ENCODE data around the gene STYX. TPM values are rescaled to one million over a fixed set of nuclear protein-coding genes. Genes with fewer than 3 reads are reported as not detected.

Gene STYX
- total and polyA plus RNA-seq, 7 donors, result 6.3 to 24.7 (median 18.6) TPM

DNA sequence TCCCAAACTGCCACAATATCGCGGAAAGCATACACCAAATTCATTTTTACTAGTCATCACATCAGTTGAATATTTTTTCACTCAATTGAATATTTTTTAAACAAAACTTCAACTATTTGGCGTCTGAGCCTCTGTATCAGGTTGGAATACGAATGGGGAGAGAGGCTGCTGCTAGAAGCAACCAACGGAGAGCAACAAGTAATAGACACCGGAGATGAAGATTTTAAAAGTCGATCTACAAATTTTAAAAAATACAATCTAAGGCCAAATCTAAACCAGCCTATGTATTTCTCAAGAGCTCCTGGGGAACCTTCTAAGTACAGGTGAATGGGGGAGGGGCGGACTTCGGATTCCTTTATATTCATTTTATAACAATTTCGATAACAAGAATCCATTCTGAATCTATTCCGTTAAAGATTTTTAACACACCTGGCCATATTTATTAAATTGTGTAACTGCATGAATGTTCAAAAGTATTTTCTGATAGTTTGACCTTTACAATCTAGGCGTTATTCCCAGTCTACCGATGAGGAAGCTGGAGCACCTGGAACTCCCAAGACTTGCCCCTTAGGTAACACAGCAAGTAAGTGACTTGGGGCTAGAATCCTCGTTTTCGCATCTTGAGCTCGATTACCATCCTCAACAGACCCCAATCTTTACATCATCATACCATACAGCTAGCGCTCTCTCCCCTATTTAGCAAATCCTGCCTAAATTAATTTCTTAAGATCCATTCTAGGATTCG lies 60.2 kb downstream of the STYX start:
- peak overlapping the region in 3 of 4 donors; percentile 83 to 89 (median 89) for H3K27ac ChIP-seq
- intact Hi-C loops (cut with DNase I), result loop anchor here (2.0 to 5.0 kb wide), 2 partner anchors 58 to 363 kb away; partner anchors contain the start of genes DDHD1 and STYX

DNA sequence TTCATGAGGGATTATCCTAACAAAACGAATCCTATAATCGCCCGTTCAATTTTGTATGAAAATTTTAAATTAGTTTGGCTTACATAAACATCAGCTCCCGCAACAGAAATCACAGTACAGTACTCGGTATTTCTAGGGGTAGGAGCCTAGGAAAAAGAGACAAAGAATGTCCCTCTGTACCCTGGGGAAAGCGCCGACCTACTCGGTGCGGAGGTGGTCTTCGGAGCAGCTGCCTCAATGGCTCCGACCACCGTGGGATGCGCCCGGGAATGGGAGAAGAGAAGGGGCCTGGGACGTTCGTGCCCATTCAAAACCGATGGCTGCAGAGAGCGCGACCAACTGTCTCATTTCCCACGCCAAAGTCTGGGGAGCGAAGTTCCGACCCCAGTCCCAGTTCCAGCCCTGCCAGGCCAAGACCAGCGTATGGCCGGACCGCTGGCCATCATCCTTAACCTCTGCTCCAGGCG lies 60.8 kb downstream of the STYX start:
- no peaks in the 10 kb centered on the region for H3K36me3 ChIP-seq
- H3K4me3 ChIP-seq, result peak overlapping the region; percentile 66 to 84 (median 74)
- no peak for DNase-seq
- no peak for TF ChIP-seq EP300 (IDR thresholded peaks at IDR 0.05)
- TF ChIP-seq POLR2A (IDR thresholded peaks at IDR 0.05), result no peak
- no peak for TF ChIP-seq POLR2AphosphoS5 (IDR thresholded peaks at IDR 0.05)
- TF ChIP-seq, protein P1, sequence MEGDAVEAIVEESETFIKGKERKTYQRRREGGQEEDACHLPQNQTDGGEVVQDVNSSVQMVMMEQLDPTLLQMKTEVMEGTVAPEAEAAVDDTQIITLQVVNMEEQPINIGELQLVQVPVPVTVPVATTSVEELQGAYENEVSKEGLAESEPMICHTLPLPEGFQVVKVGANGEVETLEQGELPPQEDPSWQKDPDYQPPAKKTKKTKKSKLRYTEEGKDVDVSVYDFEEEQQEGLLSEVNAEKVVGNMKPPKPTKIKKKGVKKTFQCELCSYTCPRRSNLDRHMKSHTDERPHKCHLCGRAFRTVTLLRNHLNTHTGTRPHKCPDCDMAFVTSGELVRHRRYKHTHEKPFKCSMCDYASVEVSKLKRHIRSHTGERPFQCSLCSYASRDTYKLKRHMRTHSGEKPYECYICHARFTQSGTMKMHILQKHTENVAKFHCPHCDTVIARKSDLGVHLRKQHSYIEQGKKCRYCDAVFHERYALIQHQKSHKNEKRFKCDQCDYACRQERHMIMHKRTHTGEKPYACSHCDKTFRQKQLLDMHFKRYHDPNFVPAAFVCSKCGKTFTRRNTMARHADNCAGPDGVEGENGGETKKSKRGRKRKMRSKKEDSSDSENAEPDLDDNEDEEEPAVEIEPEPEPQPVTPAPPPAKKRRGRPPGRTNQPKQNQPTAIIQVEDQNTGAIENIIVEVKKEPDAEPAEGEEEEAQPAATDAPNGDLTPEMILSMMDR (IDR thresholded peaks at IDR 0.05), result no peak
- intact Hi-C loops (cut with DNase I), result loop anchor here (2.0 to 5.0 kb wide), 2 partner anchors 58 to 362 kb away; partner anchors contain the start of genes DDHD1 and STYX
- no peaks in the 10 kb centered on the region for H3K27me3 ChIP-seq
- no peaks in the 10 kb centered on the region for H3K9me3 ChIP-seq
- peaks cover 0 to 28% (median 14%) of the 10 kb centered on the region in 4 donors for H3K4me1 ChIP-seq
- WGBS, 2 donors, result 1 to 2% methylated on average over 26 of the region's 26 CpGs
- peak overlapping the region; percentile 83 to 91 (median 89) for H3K27ac ChIP-seq

More for the DNA sequence above, 60.2 kb downstream of the STYX start:
- no peaks in the 10 kb centered on the region for H3K36me3 ChIP-seq
- DNase-seq, result no peak
- no peaks in the 10 kb centered on the region for H3K27me3 ChIP-seq
- no peaks in the 10 kb centered on the region for H3K9me3 ChIP-seq
- TF ChIP-seq POLR2AphosphoS5 (IDR thresholded peaks at IDR 0.05) (no peak), POLR2A (IDR thresholded peaks at IDR 0.05) (no peak), EP300 (IDR thresholded peaks at IDR 0.05) (no peak)
- TF ChIP-seq, protein P1 (IDR thresholded peaks at IDR 0.05), result no peak
- 48 to 58% methylated on average over 18 of the region's 18 CpGs for WGBS, 2 donors
- peaks cover 0 to 28% (median 14%) of the 10 kb centered on the region in 4 donors for H3K4me1 ChIP-seq
- peak overlapping the region; percentile 66 to 84 (median 74) for H3K4me3 ChIP-seq

DNA sequence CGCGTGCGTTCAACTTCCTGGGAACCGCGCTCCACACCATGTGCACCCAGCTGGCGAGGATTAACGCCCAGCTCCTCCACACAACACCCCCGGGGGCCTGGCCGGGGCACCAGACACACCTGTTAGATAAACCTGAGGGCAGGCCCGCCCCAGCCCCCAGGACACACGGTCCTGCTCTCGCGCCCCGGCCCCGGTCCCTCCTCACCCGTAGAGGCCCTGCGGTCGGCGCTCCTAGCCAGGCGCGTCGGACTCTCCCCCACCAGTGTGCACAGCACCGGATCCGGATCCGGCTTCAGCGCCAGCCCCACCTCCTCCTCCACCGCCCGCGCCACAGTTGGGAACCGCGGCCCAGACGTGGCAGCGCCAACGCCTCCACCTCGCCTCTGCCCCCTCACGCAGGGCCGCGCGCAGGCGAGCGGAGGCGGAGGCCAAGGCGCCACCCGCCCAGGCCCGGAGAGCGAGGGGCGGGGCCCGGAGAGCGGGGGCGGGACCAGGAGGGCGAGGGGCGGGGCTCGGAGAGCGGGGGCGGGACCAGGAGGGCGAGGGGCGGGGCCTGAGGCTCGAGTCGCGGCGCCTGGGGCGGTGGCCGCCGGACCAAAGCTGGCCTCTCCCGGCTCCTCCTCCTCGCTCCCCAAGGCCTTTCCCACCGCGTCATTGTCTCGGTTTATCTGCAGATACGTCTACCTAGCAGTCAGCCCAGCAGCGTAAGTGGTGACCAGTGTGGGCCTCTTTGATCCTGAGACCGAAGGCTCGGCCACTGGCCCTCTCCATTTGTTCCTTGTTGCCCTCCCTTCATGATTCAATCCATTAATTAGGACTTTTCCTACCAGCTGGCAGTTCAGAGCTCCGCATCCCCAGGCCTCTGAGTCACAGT lies 61.5 kb downstream of the STYX start, which contains the start of gene GNPNAT1:
TSS of gene GNPNAT1 (minus strand) at position 385 of the 874 bp plus-strand sequence. CDS start 6,957 bp downstream, outside the sequence.
- H3K4me3 ChIP-seq, result peak within 1 kb of the TSS; percentile 66 to 84 (median 74)
- intact Hi-C loops (cut with DNase I), result loop anchor here (2.0 to 5.0 kb wide), 2 partner anchors 59 to 361 kb away; partner anchors contain the start of genes DDHD1 and STYX

DNA sequence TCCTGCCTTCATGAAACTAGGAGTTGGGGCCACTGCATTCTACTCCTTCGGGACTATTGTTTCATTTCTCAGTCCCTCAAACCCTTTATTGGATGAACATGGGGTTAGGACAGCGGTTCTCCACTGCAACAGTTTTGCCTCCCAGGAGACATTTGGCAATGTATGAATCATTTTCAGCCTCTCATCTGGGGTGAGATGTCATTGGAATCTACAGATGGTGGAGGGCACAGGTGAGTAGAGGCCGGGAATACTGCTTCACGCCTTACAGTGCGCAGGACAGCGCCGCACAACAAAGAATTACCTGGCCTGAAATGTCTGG lies 62.1 kb downstream of the STYX start:
- Histone ChIP-seq H3K27me3 (no peaks in the 10 kb centered on the region), H3K27ac (peak overlapping the region; percentile 83 to 91 (median 89)), H3K4me1 (peaks cover 0 to 28% (median 14%) of the 10 kb centered on the region in 4 donors), H3K4me3 (peak overlapping the region; percentile 66 to 84 (median 74)), H3K36me3 (no peaks in the 10 kb centered on the region), H3K9me3 (no peaks in the 10 kb centered on the region)
- intact Hi-C loops (cut with DNase I), result loop anchor here (5.0 kb wide), 1 partner anchor 60 kb away; the partner anchor contains the start of gene STYX
- DNase-seq, result no peak
- TF ChIP-seq, protein P1 (IDR thresholded peaks at IDR 0.05), result no peak
- TF ChIP-seq EP300 (IDR thresholded peaks at IDR 0.05), result no peak
- no peak for TF ChIP-seq POLR2AphosphoS5 (IDR thresholded peaks at IDR 0.05)
- TF ChIP-seq POLR2A (IDR thresholded peaks at IDR 0.05), result no peak
- 87% methylated on average over 7 of the region's 7 CpGs for WGBS, 2 donors

More for the DNA sequence above, 61.5 kb downstream of the STYX start, which contains the start of gene GNPNAT1:
- H3K27me3 ChIP-seq, result no peaks in the 10 kb centered on the region
- TF ChIP-seq, protein P1 (IDR thresholded peaks at IDR 0.05), result no peak
- TF ChIP-seq POLR2A (IDR thresholded peaks at IDR 0.05) (peak; percentile 17 to 52), POLR2AphosphoS5 (IDR thresholded peaks at IDR 0.05) (peak; percentile 71 to 85 (median 80)), EP300 (IDR thresholded peaks at IDR 0.05) (no peak)
- peaks cover 0 to 28% (median 14%) of the 10 kb centered on the region in 4 donors for H3K4me1 ChIP-seq
- DNase-seq, result peak; percentile 93
- WGBS, 2 donors, result 2 to 4% methylated on average over 74 of the region's 74 CpGs
- H3K9me3 ChIP-seq, result no peaks in the 10 kb centered on the region
- no peaks in the 10 kb centered on the region for H3K36me3 ChIP-seq
- H3K27ac ChIP-seq, result peak within 1 kb of the TSS; percentile 83 to 91 (median 89)
